ENCODE data around the gene GDF7.

GRCh38 chr2:20643060-20643459, 23.9 kb upstream of the GDF7 start:
- TF ChIP-seq EZH2 (IDR thresholded peaks at IDR 0.05; ENCODE audit: borderline replicate concordance, low read depth, low read length, severe bottlenecking) (no peak), POLR2AphosphoS5 (IDR thresholded peaks at IDR 0.05; ENCODE audit: insufficient read depth, low read depth, low read length) (no peak), CTCF (IDR thresholded peaks at IDR 0.05; ENCODE audit: extremely low read depth in 1 of 2, insufficient read depth in 1 of 2, low read depth in 1 of 2, low read length in 2 of 2) (no peak), FOS (IDR thresholded peaks at IDR 0.05; ENCODE audit: borderline replicate concordance, insufficient read depth, low read length) (no peak), GATA2 (IDR thresholded peaks at IDR 0.05; ENCODE audit: insufficient read depth, insufficient read length, low read depth, low read length) (no peak), MAX (IDR thresholded peaks at IDR 0.05; ENCODE audit: insufficient read depth, insufficient read length) (no peak), POLR2A (IDR thresholded peaks at IDR 0.05; ENCODE audit: low read depth, low read length) (no peak), JUN (IDR thresholded peaks at IDR 0.05; ENCODE audit: borderline replicate concordance, insufficient read depth, insufficient read length, low read depth) (no peak), MYC (IDR thresholded peaks at IDR 0.05; ENCODE audit: low read depth, low read length) (no peak)
